Heart left ventricle (tissue), 16 donors: ENCODE measurements around the gene SPECC1L. TPM values are rescaled to one million over a fixed set of nuclear protein-coding genes. Genes with fewer than 3 reads are reported as not detected.

ENCODE experiments used
- ATAC-seq, 4 donors: fragments of 200-7000 bp; cut with Tn5 transposase; one replicate each; pipeline ENCODE4 v1.9.1; 2020 to 2022; ENCODE audit warnings: moderate library complexity in 4 of 4, mild to moderate bottlenecking in 3 of 4, moderate number of reproducible peaks in 1 of 4
- DNase-seq, 5 donors: peaks; one replicate each; pipeline ENCODE4 v3.0.0-alpha.2; 2020
- H3K27ac ChIP-seq, 12 donors: fragments of 200-600 bp; sonication (generic) in 4 of 12; one replicate each; pipeline versions ENCODE4 v1.5.0 to v1.8.0; 2016 to 2022; ENCODE audit warnings: mild to moderate bottlenecking in 2 of 12
- H3K27me3 ChIP-seq, 9 donors: fragments of 200-600 bp; sonication (generic) in 2 of 9; one replicate each; pipeline versions ENCODE4 v1.5.1 to v1.8.0; 2016 to 2022; ENCODE audit warnings: mild to moderate bottlenecking in 3 of 9
- H3K36me3 ChIP-seq, 9 donors: fragments of 200-600 bp; sonication (generic) in 2 of 9; one replicate each; pipeline versions ENCODE4 v1.5.0 to v1.8.0; 2018 to 2022; ENCODE audit warnings: mild to moderate bottlenecking in 2 of 9
- H3K4me1 ChIP-seq, 12 donors: fragments of 200-600 bp; sonication (generic) in 4 of 12; one replicate each; pipeline versions ENCODE4 v1.5.0 to v1.8.0; 2016 to 2022; ENCODE audit warnings: mild to moderate bottlenecking in 3 of 12
- H3K4me3 ChIP-seq, 12 donors: fragments of 200-600 bp; sonication (generic) in 4 of 12; one replicate each; pipeline versions ENCODE4 v1.5.0 to v1.8.0; 2017 to 2022; ENCODE audit warnings: mild to moderate bottlenecking in 9 of 12, moderate library complexity in 4 of 12
- H3K9me3 ChIP-seq, 12 donors: fragments of 200-600 bp; sonication (generic) in 4 of 12; one replicate each; pipeline versions ENCODE4 v1.5.0 to v1.8.0; 2016 to 2022; ENCODE audit warnings: mild to moderate bottlenecking in 1 of 12
- POLR2A ChIP-seq, 2 donors: fragments of 450-650 bp; IDR thresholded peaks; one replicate each; pipeline ENCODE4 v1.6.1; 2017; ENCODE audit warnings: antibody characterized with exemption in 2 of 2, mild to moderate bottlenecking in 2 of 2, moderate library complexity in 2 of 2
- WGBS, 4 donors: extraction: QIAGEN DNeasy Blood & Tissue Kit in 2 of 4; methylation state at CpG; one replicate each; pipeline versions ENCODE4 v1.1.5 to v1.1.7; 2013 to 2018; 5-methylcytosine and 5-hydroxymethylcytosine counted together
- intact Hi-C, 10 donors: fragments of 100-400 bp; cut with DNase I; formaldehyde crosslinking; loops; one replicate each; pipeline versions ENCODE4 v1.11.1 to v1.14.2; 2022
- polyA plus RNA-seq, 2 donors: library from polyadenylated mRNA; stranded (reverse); fragments of 200-250 nt; gene quantifications; one replicate each; pipeline ENCODE4 v1.2.3, GENCODE V29; 2013
- total RNA-seq, 9 donors: library from RNA; depleted of rRNA in 2 of 9; stranded (reverse); fragments of >200 nt in 2 of 9; fragmentation: NEBNext Ultra II Directional in 3 of 9; extraction: Animal tissue kit (Norgen Biotek cat#: 25700) in 3 of 9; gene quantifications; one replicate each; pipeline versions ENCODE4 v1.1.0 to v1.2.4, GENCODE V29; 2016 to 2023
- TF ChIP-seq, protein P1 (sequence below), 12 donors: fragments of 200-600 bp; sonication (generic) in 4 of 12; IDR thresholded peaks; one replicate each; pipeline versions ENCODE4 v1.5.0 to v1.8.0; 2018 to 2022; ENCODE audit warnings: antibody characterized with exemption in 12 of 12, mild to moderate bottlenecking in 5 of 12
- donor health status: ischemic (EF 13 %, LVEDD 7.1; RV severe dilation, severe dysfunction).
- donor health status: healthy with polysubstance abuse.
- donor health status: DM: no; HTN: yes; CAD: no.
- donor health status: DM: no; HTN: no; CAD: no.
- donor health status: ischemic (EF 25% LVEDD 6.9; RV normal size, moderate dysfunction).
- donor health status: ischemic (EF 25% LVEDD 5.7; RV mildly dilated, moderate dysfunction).
- donor health status: healthy.
- donor health status: DM: yes; HTN: yes; CAD: no.
- donor health status: ischemic (EF 35%, LVEDD 5.7; RV mildly dilated, moderate dysfunction).
- donor health status: nonischemic (EF 11% LVEDD 7.7; RV severe dilation, severe dysfunction).
- donor health status: DM: yes; HTN: yes; CAD: no.
- donor health status: PGD.
- donor health status: ischemic (EF 29% LVEDD 5.4; RV normal size, mild dysfunction).
- donor health status: nonischemic (EF 23%, LVEDD 6.1; RV moderate dilation, normal function).

SPECC1L gene
- total and polyA plus RNA-seq, 11 donors = 9.8 to 65.3 (median 38.9) TPM

DNA sequence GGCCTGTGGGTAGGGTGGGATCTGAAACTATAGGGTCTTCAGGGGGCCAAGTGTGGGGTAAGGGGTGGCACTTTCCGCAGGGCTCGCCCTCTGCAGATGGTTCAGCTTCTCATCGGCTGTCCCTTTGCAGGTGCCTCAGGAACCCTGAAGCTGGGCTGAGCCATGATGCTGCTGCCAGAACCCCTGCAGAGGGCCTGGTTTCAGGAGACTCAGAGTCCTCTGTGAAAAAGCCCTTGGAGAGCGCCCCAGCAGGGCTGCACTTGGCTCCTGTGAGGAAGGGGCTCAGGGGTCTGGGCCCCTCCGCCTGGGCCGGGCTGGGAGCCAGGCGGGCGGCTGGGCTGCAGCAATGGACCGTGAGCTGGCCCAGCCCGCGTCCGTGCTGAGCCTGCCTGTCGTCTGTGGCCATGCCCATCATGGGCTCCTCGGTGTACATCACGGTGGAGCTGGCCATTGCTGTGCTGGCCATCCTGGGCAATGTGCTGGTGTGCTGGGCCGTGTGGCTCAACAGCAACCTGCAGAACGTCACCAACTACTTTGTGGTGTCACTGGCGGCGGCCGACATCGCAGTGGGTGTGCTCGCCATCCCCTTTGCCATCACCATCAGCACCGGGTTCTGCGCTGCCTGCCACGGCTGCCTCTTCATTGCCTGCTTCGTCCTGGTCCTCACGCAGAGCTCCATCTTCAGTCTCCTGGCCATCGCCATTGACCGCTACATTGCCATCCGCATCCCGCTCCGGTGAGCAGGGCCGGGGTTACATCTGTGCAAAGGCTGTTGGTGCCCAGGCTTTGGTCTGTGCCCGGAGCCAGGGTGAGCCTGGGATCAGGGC, 162.6 kb downstream of the SPECC1L start:
- ATAC-seq (no peak), DNase-seq (peak in 3 of 5 donors; percentile 25 to 62 (median 29))
- Histone ChIP-seq H3K27ac (peak overlapping the region in 11 of 12 donors; percentile 30 to 82 (median 68)), H3K27me3 (no peaks in the 10 kb centered on the region), H3K9me3 (no peaks in the 10 kb centered on the region), H3K36me3 (peaks cover 0 to 10% (median 0%) of the 10 kb centered on the region in 9 donors), H3K4me1 (peaks cover 6 to 92% (median 67%) of the 10 kb centered on the region in 12 donors), H3K4me3 (no peak overlapping the region)
- TF ChIP-seq, protein P1, sequence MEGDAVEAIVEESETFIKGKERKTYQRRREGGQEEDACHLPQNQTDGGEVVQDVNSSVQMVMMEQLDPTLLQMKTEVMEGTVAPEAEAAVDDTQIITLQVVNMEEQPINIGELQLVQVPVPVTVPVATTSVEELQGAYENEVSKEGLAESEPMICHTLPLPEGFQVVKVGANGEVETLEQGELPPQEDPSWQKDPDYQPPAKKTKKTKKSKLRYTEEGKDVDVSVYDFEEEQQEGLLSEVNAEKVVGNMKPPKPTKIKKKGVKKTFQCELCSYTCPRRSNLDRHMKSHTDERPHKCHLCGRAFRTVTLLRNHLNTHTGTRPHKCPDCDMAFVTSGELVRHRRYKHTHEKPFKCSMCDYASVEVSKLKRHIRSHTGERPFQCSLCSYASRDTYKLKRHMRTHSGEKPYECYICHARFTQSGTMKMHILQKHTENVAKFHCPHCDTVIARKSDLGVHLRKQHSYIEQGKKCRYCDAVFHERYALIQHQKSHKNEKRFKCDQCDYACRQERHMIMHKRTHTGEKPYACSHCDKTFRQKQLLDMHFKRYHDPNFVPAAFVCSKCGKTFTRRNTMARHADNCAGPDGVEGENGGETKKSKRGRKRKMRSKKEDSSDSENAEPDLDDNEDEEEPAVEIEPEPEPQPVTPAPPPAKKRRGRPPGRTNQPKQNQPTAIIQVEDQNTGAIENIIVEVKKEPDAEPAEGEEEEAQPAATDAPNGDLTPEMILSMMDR (IDR thresholded peaks at IDR 0.05) = no peak
- TF ChIP-seq POLR2A (IDR thresholded peaks at IDR 0.05) = no peak
- intact Hi-C loops = loop anchor here in 2 of 10 donors (5.0 kb wide), 1 partner anchor 49 kb away; no protein-coding TSS in a partner anchor
- 91 to 95% (median 94%) methylated on average over 26 to 34 of the region's 34 CpGs for WGBS, 4 donors

DNA sequence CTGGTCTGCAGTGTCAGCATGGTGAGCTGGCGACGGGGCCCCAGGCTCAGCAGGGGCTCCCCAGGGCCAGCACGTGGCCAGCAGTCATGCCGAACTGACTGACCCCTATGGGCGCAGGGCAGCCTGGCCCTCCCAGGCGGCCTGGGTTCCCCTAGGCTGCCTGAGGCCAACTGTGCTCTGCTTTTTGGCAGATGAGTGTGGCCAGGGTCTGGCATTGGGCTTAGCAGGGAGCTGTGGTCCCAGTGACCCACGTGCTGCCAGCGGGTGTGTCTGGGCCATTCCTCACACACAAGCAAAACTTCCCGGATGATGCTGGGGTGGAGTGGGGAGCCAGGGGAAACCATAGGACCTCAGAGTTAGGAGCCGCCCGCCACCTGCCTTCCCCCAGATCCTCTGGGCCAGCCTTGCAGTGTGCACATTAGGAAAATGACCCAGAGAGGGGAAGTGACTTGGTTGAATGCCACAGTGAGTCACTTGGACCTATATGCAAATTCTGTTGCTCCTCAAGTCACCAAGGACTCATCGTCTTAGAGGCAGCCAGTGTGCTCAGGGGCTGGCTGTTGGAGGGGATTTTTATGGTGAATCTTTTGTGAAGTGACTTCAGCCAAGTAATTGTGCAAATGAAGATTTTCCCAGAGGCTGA, 163.3 kb downstream of the SPECC1L start:
- Histone ChIP-seq H3K4me1 (peaks cover 6 to 87% (median 64%) of the 10 kb centered on the region in 12 donors), H3K36me3 (peaks cover 0 to 14% (median 0%) of the 10 kb centered on the region in 9 donors), H3K27me3 (no peaks in the 10 kb centered on the region), H3K27ac (peak overlapping the region in 11 of 12 donors; percentile 30 to 82 (median 68)), H3K4me3 (no peak overlapping the region), H3K9me3 (no peaks in the 10 kb centered on the region)
- WGBS, 4 donors = 52 to 75% (median 65%) methylated on average over 4 to 12 of the region's 12 CpGs
- DNase-seq = peak in 2 of 5 donors; percentile 49 to 56
- TF ChIP-seq POLR2A (IDR thresholded peaks at IDR 0.05) = no peak
- TF ChIP-seq, protein P1 (IDR thresholded peaks at IDR 0.05) = no peak
- peak in 3 of 4 donors; percentile 16 to 33 (median 21) for ATAC-seq
- intact Hi-C loops = loop anchor here in 2 of 10 donors (5.0 kb wide), 1 partner anchor 48 kb away; no protein-coding TSS in a partner anchor

DNA sequence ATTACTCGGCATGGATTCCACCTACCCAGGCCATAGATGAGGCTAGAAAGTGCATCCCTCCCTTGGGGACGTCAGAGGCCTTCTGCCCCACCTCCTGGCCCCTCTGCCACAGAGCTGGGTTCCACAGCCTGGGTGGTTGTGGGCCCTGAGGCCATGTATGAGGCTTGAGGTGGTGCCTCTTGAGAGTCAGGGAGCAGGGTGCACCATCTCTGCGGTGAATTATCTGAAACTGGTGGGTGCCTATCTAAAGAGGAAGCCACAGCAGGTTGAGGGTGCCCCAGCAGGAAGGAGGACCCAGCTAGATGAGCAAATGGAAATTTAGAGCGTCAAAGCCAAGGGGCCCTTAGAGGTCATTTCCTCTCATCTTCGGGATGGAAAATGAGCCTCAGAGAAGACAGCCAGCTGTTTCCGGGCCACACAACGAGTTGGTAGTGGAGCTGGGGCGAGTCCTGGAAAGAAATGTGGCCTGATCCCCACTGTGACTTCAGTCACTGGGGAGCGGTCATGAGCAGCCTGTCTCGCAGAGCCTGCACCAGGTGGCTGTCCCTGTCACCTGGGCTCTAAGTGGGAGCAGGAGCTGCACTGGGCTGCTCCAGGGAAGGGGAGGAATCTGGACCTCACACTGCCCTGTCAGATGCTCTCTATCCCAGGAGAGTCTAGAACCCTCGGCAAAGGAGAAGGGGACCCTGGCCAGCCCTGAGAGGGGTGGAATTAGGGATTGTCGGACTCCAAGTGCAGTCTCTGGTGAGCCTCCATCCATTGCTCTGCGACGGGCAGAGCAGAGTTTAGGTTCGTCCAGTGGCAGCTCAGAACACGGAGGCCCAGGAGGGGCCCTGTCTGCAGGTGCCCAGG, 164.1 kb downstream of the SPECC1L start:
- no peaks in the 10 kb centered on the region for H3K27me3 ChIP-seq
- H3K36me3 ChIP-seq = peaks cover 0 to 14% (median 0%) of the 10 kb centered on the region in 9 donors
- ATAC-seq (peak in 3 of 4 donors; percentile 3 to 67 (median 23)), DNase-seq (peak; percentile 29 to 78 (median 73))
- WGBS, 4 donors = 55 to 68% (median 60%) methylated on average over 11 to 16 of the region's 16 CpGs
- H3K27ac ChIP-seq = peak overlapping the region in 11 of 12 donors; percentile 32 to 82 (median 68)
- peak overlapping the region in 1 of 12 donors; percentile 18 for H3K4me3 ChIP-seq
- H3K9me3 ChIP-seq = no peaks in the 10 kb centered on the region
- peaks cover 6 to 79% (median 59%) of the 10 kb centered on the region in 12 donors for H3K4me1 ChIP-seq
- no peak for TF ChIP-seq POLR2A (IDR thresholded peaks at IDR 0.05)
- TF ChIP-seq, protein P1 (IDR thresholded peaks at IDR 0.05) = no peak
- intact Hi-C loops = loop anchor here in 3 of 10 donors (5.0 kb wide), 2 partner anchors 38 to 48 kb away; no protein-coding TSS in a partner anchor
